ENCODE results near the gene SLC25A42. TPM values are rescaled to one million over a fixed set of nuclear protein-coding genes. Genes with fewer than 3 reads are reported as not detected.

Gene SLC25A42
- total and polyA plus RNA-seq, 2 experiments from 2014 or later = 5.9 to 6.9 TPM

- Histone ChIP-seq H3K9me3 (ENCODE audit: low read depth) (no peaks in the 10 kb centered on the region), H4K20me1 (ENCODE audit: insufficient read depth) (no peaks in the 10 kb centered on the region), H3K9ac (no peak overlapping the region), H3K4me1 (ENCODE audit: insufficient read depth) (no peaks in the 10 kb centered on the region), H3K4me2 (ENCODE audit: unreplicated experiment) (no peak overlapping the region), H3K4me3 (no peak overlapping the region), H3K36me3 (ENCODE audit: low read depth) (no peaks in the 10 kb centered on the region), H3K79me2 (ENCODE audit: insufficient read depth) (no peaks in the 10 kb centered on the region), H3K27ac (no peak overlapping the region), H3F3A (ENCODE audit: insufficient read depth) (no peaks in the 10 kb centered on the region), H3K9me2 (ENCODE audit: insufficient read depth) (no peaks in the 10 kb centered on the region), H3K27me3 (replicated peaks; ENCODE audit: insufficient read depth) (no peaks in the 10 kb centered on the region), H2AFZ (no peak overlapping the region)
- no peak for TF ChIP-seq EZH2phosphoT487 (IDR thresholded peaks at IDR 0.05; ENCODE audit: insufficient read depth, low read depth)
- no peak for TF ChIP-seq EZH2 (IDR thresholded peaks at IDR 0.05; ENCODE audit: insufficient read depth, poor library complexity, severe bottlenecking)
- peak; percentile 27 for DNase-seq
- in situ Hi-C loops (cut with MboI) = no loop called here
- WGBS, 2 experiments (ENCODE audit: low coverage in 1 of 2, low lambda C conversion rate in 2 of 2, missing lambda C conversion rate in 2 of 2) = 70 to 77% methylated on average over 9 of the region's 9 CpGs
Observed at GRCh38 chr19:19115954-19116353, 52.2 kb downstream of the SLC25A42 start.

- H3F3A ChIP-seq (ENCODE audit: insufficient read depth) = no peaks in the 10 kb centered on the region
- no peak overlapping the region for H3K4me3 ChIP-seq
- H3K4me1 ChIP-seq (ENCODE audit: insufficient read depth) = no peaks in the 10 kb centered on the region
- DNase-seq = no peak
- in situ Hi-C loops (cut with MboI) = no loop called here
- H3K9me2 ChIP-seq (ENCODE audit: insufficient read depth) = no peaks in the 10 kb centered on the region
- H3K27me3 ChIP-seq (replicated peaks; ENCODE audit: insufficient read depth) = no peaks in the 10 kb centered on the region
- no peak overlapping the region for H3K4me2 ChIP-seq (ENCODE audit: unreplicated experiment)
- no peak overlapping the region for H3K27ac ChIP-seq
- no peak overlapping the region for H3K9ac ChIP-seq
- H3K9me3 ChIP-seq (ENCODE audit: low read depth) = no peaks in the 10 kb centered on the region
- whole genome bisulfite sequencing, 2 experiments (ENCODE audit: low coverage in 1 of 2, low lambda C conversion rate in 2 of 2, missing lambda C conversion rate in 2 of 2) = 93 to 95% methylated on average over 36 to 39 of the region's 39 CpGs
- no peaks in the 10 kb centered on the region for H4K20me1 ChIP-seq (ENCODE audit: insufficient read depth)
- H3K79me2 ChIP-seq (ENCODE audit: insufficient read depth) = no peaks in the 10 kb centered on the region
- H2AFZ ChIP-seq = no peak overlapping the region
- TF ChIP-seq EZH2 (IDR thresholded peaks at IDR 0.05; ENCODE audit: insufficient read depth, poor library complexity, severe bottlenecking) = no peak
- TF ChIP-seq EZH2phosphoT487 (IDR thresholded peaks at IDR 0.05; ENCODE audit: insufficient read depth, low read depth) = no peak
- no peaks in the 10 kb centered on the region; the same call in 1 of the 2 replicates for H3K36me3 ChIP-seq (ENCODE audit: low read depth)
Observed at GRCh38 chr19:19119325-19120237, 55.8 kb downstream of the SLC25A42 start.

DNA sequence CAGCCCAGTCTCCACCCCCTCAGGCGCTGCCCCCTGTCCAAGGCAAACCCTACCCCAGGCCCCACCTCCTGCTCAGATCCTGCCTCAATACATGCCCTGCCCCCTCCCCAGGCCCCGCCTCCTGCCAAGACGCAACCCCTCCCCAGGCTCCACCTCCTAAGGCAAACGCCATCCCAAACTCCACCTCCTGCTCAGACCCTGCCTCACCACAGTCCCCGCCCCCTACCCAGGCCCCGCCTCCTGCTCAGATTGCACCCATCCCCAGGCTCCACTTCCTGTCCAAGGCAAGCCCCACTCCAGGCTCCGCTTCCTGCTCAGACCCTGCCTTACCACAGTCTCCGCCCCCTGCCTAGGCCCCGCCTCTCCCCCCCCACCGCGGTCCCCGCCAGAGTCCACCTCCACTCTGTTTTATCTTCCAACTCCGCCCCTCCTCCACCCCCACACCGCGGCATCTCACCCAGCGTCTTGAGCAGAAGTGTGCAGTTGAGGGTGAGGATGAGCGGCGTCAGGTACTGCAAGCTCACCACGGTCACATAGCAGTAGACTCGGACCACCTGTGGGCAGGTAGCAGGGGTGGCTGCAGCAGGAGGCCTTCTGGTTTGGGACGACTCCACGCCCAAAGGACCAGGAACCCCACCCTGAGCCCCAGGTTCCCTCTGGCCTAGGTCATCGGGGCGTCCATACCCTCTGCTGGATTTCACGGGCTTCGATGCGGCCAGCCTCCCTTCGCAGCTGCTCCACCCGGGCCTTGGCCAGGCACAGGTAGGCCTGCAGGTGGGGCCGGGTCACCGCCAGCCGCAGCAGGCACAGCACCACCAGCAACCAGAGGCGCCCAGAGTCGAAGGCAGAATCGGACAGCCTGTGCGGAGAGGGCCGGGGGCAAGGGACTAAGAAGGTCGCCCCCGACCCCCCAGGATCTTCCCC, 56.8 kb downstream of the SLC25A42 start:
- no peaks in the 10 kb centered on the region for H3K79me2 ChIP-seq (ENCODE audit: insufficient read depth)
- no peaks in the 10 kb centered on the region for H3K9me3 ChIP-seq (ENCODE audit: low read depth)
- no peak overlapping the region for H3K4me3 ChIP-seq
- no peak overlapping the region for H2AFZ ChIP-seq
- H3F3A ChIP-seq (ENCODE audit: insufficient read depth) = no peaks in the 10 kb centered on the region
- no peaks in the 10 kb centered on the region for H3K27me3 ChIP-seq (replicated peaks; ENCODE audit: insufficient read depth)
- no peak overlapping the region for H3K4me2 ChIP-seq (ENCODE audit: unreplicated experiment)
- H3K9ac ChIP-seq = no peak overlapping the region
- in situ Hi-C loops (cut with MboI) = no loop called here
- no peak for TF ChIP-seq EZH2phosphoT487 (IDR thresholded peaks at IDR 0.05; ENCODE audit: insufficient read depth, low read depth)
- H3K36me3 ChIP-seq (ENCODE audit: low read depth) = no peaks in the 10 kb centered on the region; the same call in 1 of the 2 replicates
- no peaks in the 10 kb centered on the region for H3K9me2 ChIP-seq (ENCODE audit: insufficient read depth)
- H3K27ac ChIP-seq = no peak overlapping the region
- H4K20me1 ChIP-seq (ENCODE audit: insufficient read depth) = no peaks in the 10 kb centered on the region
- no peaks in the 10 kb centered on the region for H3K4me1 ChIP-seq (ENCODE audit: insufficient read depth)
- DNase-seq = peak; percentile 10
- WGBS, 2 experiments (ENCODE audit: low coverage in 1 of 2, low lambda C conversion rate in 2 of 2, missing lambda C conversion rate in 2 of 2) = 59 to 81% methylated on average over 20 to 35 of the region's 39 CpGs

- Histone ChIP-seq H3K4me3 (no peak overlapping the region), H3K9me2 (ENCODE audit: insufficient read depth) (no peaks in the 10 kb centered on the region), H2AFZ (no peak overlapping the region), H3K27me3 (replicated peaks; ENCODE audit: insufficient read depth) (no peaks in the 10 kb centered on the region), H3F3A (ENCODE audit: insufficient read depth) (no peaks in the 10 kb centered on the region), H3K79me2 (ENCODE audit: insufficient read depth) (no peaks in the 10 kb centered on the region), H4K20me1 (ENCODE audit: insufficient read depth) (no peaks in the 10 kb centered on the region), H3K27ac (no peak overlapping the region), H3K36me3 (ENCODE audit: low read depth) (no peaks in the 10 kb centered on the region; the same call in 1 of the 2 replicates), H3K4me1 (ENCODE audit: insufficient read depth) (no peaks in the 10 kb centered on the region), H3K9me3 (ENCODE audit: low read depth) (no peaks in the 10 kb centered on the region), H3K9ac (no peak overlapping the region), H3K4me2 (ENCODE audit: unreplicated experiment) (no peak overlapping the region)
- TF ChIP-seq EZH2 (IDR thresholded peaks at IDR 0.05; ENCODE audit: insufficient read depth, poor library complexity, severe bottlenecking) = no peak
- no peak for TF ChIP-seq EZH2phosphoT487 (IDR thresholded peaks at IDR 0.05; ENCODE audit: insufficient read depth, low read depth)
- 82 to 96% methylated on average over 3 to 10 of the region's 10 CpGs for WGBS, 2 experiments (ENCODE audit: low coverage in 1 of 2, low lambda C conversion rate in 2 of 2, missing lambda C conversion rate in 2 of 2)
- in situ Hi-C loops (cut with MboI) = no loop called here
- no peak for DNase-seq
Observed at GRCh38 chr19:19121371-19121770, 57.6 kb downstream of the SLC25A42 start.

Data from GM23248 (cell line).